NCI-H128 (cell line): ENCODE data around the gene EEF2K.
A peak's percentile ranks its signal among the peaks of the same experiment; 100 is the strongest.
"Not testable (repeated sequence)": the region's sequence is repeated elsewhere in the genome, so short reads cannot be mapped to it uniquely, and the experiment has no call there.

Experiments
- DNase-seq: peaks from one replicate; lab custom pipeline; 2025; ENCODE audit not compliant: unreplicated experiment; lab: John Stamatoyannopoulos, UW

The EEF2K gene

DNA sequence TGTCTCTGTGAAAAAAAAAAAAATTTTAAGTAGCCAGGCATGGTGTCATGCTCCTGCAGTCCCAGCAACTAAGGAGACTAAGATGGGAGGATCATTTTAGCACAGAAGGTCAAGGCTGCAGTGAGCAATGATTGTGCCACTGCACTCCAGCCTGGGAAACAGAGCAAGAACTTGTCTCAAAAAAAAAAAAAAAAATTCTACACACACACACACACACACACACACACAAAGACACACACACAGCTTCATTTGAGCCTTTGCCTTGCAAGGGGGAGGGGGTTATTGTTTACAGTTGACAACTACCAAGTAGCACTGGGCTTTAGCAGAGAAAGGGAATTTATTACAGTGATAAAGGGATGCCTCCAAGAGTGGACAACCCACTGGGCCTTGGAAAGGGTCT, 86.2 kb downstream of the EEF2K start:
- no peak for DNase-seq

DNA sequence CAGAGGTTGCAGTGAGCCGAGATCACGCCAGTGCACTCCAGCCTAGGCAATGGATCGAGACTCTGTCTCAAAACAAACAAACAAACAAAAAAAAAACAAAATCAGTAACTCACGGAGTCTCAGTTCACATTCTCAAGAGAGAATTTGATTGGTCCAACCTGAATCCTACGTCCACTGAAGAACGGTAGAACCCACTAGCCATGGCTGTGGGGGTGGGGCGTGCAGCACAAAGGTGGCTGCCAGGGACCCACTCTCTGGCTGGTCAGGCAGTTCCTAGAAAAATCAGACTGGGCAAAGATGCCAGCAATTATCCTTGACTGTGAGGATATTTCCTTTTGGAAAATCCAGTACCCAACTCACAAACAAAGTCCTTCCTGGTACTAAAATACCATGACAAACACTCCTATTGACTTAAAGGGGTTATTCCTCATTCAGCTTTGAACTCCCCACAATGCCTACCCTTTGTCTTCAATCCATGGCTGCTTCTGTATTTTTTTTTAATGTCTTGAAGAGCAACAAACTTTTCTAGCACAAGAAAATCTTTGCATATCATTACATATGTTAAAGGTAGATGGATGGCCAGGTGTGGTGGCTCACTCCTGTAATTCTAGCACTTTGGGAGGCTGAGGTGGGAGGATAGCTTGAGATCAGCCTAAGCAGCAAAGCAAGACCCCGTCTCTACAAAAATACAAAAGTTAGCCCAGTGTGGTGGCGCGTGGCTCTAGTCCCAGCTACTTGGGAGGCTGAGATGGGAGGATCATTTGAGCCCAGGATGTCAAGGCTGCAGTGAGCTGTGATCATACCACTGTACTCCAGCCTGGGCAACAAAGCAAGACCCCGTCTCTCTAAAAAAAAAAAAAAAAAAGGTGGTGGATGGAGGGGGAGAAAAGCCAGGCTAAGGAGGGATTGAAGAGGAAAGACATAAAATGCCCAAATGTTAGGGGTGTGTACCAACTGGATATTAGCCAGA, 87.3 kb downstream of the EEF2K start:
- DNase-seq = no peak

DNA sequence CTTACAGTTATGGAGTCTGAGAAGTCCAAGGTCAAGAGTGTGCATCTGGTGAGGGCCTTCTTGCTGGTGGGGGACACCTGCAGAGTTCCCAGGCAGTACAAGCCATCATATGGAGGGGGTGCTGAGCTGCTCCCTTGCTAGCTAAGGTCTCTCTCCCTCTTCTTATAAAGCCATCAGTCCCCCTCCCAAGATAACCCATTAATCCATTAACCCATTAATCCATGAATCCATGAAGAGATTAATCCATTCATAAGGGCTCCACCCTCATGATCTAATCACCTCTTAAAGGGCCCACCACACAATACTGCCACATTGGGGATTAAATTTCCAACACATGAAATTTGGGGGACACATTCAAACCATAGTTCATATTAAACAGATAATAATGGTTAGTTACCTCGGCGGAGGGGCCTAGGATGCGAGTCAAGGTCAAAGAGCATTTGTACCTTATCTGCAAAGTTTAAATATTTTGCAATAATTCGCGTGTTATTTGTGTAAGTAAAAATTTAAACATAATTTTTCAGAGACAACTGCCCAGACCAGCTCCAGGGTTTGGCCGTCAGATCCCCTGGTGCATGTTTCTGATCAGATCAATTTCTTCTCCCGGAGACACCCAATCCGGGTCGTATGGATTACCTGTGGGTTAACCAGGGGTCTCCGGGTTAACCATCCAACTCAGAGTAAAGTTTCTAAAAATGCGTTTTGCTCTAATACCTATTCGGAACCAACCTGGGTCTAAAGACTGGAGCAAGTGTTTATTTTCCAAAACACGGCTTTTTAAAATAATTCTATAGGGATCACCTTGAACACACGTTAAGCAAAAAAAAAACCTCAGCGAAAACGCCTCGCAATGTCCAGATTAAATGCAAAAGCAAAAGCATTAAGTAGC, 90.4 kb downstream of the EEF2K start:
- no peak for DNase-seq

DNA sequence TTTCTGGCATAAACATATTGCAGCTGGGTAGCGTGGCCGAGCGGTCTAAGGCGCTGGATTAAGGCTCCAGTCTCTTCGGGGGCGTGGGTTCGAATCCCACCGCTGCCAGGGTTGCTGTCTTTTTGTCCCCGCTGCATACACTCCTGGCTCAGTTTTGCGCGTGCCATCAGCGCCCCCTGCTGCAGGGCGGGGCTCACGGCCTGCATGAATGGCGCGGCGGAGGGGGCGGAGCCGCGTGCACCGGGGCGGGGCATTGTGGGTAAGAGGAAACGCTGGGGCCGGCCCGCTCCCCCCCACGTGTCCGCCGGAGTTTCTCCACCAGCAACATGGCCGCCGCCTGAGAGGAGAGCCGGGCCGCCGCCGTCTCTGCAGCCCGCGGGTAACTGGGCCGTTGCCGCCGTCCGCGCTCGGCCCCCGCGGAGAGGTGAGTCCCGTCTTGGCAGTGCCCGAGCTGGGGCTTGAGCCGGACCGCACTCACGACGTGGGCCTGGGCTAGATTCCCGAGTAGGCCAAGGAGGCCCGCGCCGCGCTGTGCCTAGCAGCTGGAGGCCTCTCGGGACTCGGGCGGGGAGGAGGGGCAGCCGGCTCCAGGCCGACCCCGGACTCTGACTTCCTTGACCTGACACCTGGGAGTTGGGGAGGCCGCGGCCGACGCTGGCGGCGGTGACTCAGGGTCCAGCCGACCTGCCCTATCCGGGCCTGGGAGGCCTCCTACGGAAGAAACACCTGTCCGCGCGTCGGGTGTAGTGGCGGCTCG, 91.2 kb downstream of the EEF2K start, which contains the start of gene POLR3E:
POLR3E (plus strand) TSS at position 296 of the 757 bp plus-strand sequence. CDS start 5,560 bp downstream, outside the sequence.
- peak; percentile 90 for DNase-seq

- DNase-seq = peak; percentile 72
These were observed 92.0 kb downstream of the EEF2K start for GRCh38 chr16:22297871-22298733.

DNA sequence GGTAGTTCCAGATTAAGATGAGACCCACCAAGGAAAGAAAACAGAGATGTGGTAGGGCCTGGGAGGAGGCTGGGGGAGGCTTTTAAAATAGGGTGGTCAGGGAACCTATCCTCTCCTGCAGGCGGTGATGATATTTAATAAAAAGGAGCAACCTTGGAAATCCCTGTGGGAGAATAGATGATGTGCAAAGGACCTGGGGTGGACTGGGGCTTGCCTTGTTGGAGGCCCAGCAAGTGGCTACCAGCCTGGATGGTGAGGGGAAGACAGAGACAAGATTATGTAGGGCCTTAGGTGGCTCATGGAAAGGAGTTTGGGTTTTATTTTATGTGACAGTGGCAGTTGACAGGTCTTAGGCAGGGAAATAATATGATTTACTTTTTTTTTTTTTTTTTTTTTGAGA, 93.0 kb downstream of the EEF2K start:
- no peak for DNase-seq

DNA sequence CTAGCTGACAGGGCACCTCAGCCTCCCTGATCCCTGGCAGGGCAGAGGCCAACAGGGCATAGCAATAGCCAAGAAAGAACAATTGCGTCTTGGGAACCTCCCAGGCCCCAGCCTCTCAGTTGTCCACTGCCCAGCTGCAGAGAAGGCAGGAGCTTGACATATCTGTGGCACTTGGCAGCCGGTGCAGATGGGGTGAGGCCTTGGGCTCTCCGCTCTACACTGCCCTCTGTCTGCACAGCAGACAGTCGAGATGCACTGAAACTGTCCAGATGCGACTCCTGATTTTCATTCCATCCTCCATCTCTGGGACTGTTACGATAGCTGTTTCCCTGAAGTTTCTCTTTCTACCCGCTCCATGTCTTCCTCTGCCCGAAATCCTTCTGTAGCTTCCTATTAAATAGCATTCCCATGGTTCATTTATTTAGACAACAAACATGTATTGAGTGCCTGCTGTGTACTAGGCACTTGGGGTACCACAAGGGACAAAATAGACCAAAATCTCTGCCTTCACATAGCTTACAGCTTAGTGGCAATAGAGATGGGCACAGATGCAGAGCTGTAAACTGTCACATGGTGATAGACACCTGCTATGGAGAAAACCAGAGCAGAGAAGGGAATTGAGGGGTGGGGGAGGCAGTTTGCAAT, 94.5 kb downstream of the EEF2K start:
- DNase-seq = no peak

- DNase-seq = not testable (repeated sequence)
These were observed 95.3 kb downstream of the EEF2K start for GRCh38 chr16:22301423-22301822.

DNA sequence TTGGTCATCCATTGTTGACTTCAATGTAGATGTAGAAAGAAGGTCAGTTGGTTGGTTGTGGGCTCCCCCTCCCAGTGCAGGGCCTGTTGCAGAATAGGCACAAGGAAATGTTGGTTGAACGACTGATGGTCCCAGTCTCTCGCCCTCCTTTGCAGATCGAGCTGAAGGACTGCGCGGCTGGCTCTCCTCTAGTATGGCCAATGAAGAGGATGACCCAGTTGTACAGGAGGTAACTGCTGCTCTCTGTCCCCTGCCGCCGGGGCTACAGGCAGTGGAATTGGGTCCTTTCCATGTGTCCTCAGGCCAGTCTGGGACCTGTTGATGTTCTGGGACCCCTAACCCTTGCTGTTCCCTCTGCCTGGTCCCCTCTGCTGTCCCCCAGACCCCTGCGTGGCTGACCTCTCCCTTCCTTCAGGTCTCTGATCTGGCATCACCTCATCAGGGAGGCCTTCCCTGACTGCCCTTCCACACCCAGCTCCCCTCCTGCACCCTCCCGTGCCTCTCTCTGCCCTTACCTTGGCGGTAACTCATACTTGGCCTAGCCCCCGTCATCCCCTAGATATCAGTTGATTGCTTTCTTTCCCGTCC, 96.8 kb downstream of the EEF2K start:
- DNase-seq = no peak

GRCh38 chr16:22304411-22304810, 98.3 kb downstream of the EEF2K start:
- no peak for DNase-seq

- no peak for DNase-seq
These were observed 100.7 kb downstream of the EEF2K start for GRCh38 chr16:22306788-22307187.

- no peak for DNase-seq
These were observed 101.8 kb downstream of the EEF2K start for GRCh38 chr16:22307838-22308237.

DNA sequence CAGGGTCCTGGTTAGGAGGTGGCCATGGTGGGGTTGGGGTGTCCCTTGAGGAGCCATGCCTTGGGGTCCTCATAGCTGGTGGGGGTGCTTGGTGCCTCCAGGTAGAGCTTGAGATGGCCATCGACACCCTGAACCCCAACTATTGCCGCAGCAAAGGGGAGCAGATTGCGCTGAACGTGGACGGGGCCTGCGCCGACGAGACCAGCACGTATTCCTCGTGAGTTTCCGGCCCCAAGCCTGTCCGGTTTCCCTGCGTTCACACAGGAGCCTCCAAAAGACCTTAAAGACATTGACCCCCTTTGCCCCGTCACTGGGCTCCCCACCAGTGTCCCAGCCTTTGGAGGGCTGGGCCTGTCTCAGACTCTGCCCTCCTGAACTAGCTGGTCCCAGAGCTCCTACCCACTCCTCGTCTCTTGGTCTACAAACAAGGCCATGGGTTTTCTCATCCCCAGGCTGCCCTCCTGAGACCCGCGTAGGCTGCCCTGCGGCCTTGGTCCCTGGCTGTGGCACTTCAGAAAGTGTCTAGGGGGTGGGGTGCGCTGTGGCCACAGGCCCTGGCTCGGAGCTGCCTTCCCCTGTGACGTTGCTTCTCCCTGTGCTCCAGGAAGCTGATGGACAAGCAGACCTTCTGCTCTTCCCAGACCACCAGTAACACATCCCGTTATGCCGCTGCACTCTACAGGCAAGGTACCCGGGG, 102.9 kb downstream of the EEF2K start:
- DNase-seq = no peak

DNA sequence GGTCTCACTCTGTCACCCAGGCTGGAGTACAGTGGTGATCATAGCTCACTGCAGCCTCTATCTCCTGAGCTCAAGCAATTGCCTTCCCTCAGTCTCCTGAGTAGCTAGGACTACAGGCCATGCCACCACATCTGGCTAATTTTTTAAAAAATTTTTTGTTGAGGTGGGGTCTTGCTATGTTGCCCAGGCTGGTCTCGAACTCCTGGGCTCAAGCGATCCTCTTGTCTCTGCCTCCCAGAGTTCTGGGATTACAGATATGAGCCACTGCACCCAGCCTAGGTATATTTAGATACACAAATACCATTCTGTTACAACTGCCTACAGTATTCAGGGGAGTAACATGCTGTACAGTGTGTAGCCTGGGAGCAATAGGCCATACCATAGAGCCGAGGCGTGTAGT, 105.4 kb downstream of the EEF2K start:
- DNase-seq = no peak

- no peak for DNase-seq
These were observed 107.1 kb downstream of the EEF2K start for GRCh38 chr16:22312897-22313781.

GRCh38 chr16:22313876-22314470, 107.9 kb downstream of the EEF2K start:
- no peak for DNase-seq
